ENCODE data around the gene CIRBP. TPM values are rescaled to one million over a fixed set of nuclear protein-coding genes. Genes with fewer than 3 reads are reported as not detected.

CIRBP gene
- total and polyA plus RNA-seq, 2 of the 13 experiments (the other 11 are each of a cell fraction or from before 2014, with no cell fraction given) = 133 to 140 TPM

- no peak for TF ChIP-seq ETS1 (CRISPR knock-in tag; IDR thresholded peaks at IDR 0.05)
- TF ChIP-seq ZNF781 (CRISPR knock-in tag; IDR thresholded peaks at IDR 0.05; ENCODE audit: borderline replicate concordance, not compliant biosample characterization) = no peak
- no peak for TF ChIP-seq AGO2 (optimal IDR thresholded peaks at IDR 0.05; ENCODE audit: low read depth, low read length)
- no peak for TF ChIP-seq MLLT10 (CRISPR knock-in tag; IDR thresholded peaks at IDR 0.05)
- no peak for TF ChIP-seq ZNF616 (CRISPR knock-in tag; IDR thresholded peaks at IDR 0.05; ENCODE audit: low read depth)
- TF ChIP-seq RFXANK (CRISPR knock-in tag; IDR thresholded peaks at IDR 0.05) = no peak
- TF ChIP-seq PCBP1 (IDR thresholded peaks at IDR 0.05; ENCODE audit: borderline replicate concordance, low read depth, low read length) = no peak
- no peak for TF ChIP-seq TCF7L2 (IDR thresholded peaks at IDR 0.05; ENCODE audit: low read depth, low read length)
- TF ChIP-seq BHLHE40 (IDR thresholded peaks at IDR 0.05; ENCODE audit: low read length) = peak; percentile 60; the same call in 1 of the 2 replicates
- peak; percentile 10; the same call in 1 of the 2 replicates for TF ChIP-seq SAP130 (CRISPR knock-in tag; IDR thresholded peaks at IDR 0.05; ENCODE audit: low read depth)
- no peak for TF ChIP-seq MTA3 (CRISPR knock-in tag; IDR thresholded peaks at IDR 0.05)
- no peak for TF ChIP-seq HNRNPUL1 (IDR thresholded peaks at IDR 0.05; ENCODE audit: low read depth, low read length)
- TF ChIP-seq RBAK (CRISPR knock-in tag; IDR thresholded peaks at IDR 0.05) = no peak
- TF ChIP-seq NFAT5 (CRISPR knock-in tag; IDR thresholded peaks at IDR 0.05) = no peak
- TF ChIP-seq ZFY (CRISPR knock-in tag; IDR thresholded peaks at IDR 0.05) = no peak; the same call in 1 of the 2 replicates
- no peak for TF ChIP-seq ZNF639 (CRISPR knock-in tag; conservative IDR thresholded peaks at IDR 0.05)
- TF ChIP-seq GABPB1 (CRISPR knock-in tag; IDR thresholded peaks at IDR 0.05) = peak; percentile 21; the same call in 1 of the 2 replicates
- no peak for TF ChIP-seq MYPOP (CRISPR knock-in tag; IDR thresholded peaks at IDR 0.05)
- no peak for TF ChIP-seq BORCS8-MEF2B (CRISPR knock-in tag; IDR thresholded peaks at IDR 0.05)
- no peak for TF ChIP-seq ZBTB1 (CRISPR knock-in tag; IDR thresholded peaks at IDR 0.05; ENCODE audit: borderline replicate concordance)
- TF ChIP-seq TSC22D2 (CRISPR knock-in tag; IDR thresholded peaks at IDR 0.05; ENCODE audit: borderline replicate concordance) = no peak
- no peak for TF ChIP-seq ZNF772 (CRISPR knock-in tag; IDR thresholded peaks at IDR 0.05)
Measured at GRCh38 chr19:1237754-1238368, 31.3 kb upstream of the CIRBP start, which contains the start of gene CBARP (continued).

All from HepG2 (cell line).